Gastroesophageal sphincter (tissue), 3 donors: ENCODE results near the gene MAPK4.

Experiments
- POLR2A ChIP-seq, 2 donors: fragments of 450-650 bp; IDR thresholded peaks; one replicate each; pipeline ENCODE4 v1.6.1; 2017; ENCODE audit warnings: antibody characterized with exemption in 2 of 2, mild to moderate bottlenecking in 2 of 2, moderate library complexity in 1 of 2
- POLR2AphosphoS5 ChIP-seq: sonication (generic); formaldehyde crosslinking; IDR thresholded peaks from one replicate; pipeline ENCODE4 v1.6.1; 2017; ENCODE audit warnings: antibody characterized with exemption
- TF ChIP-seq, protein P1 (sequence below), 4 experiments: fragments of 200-600 bp in 2 of 4; fragments of 450-650 bp in 2 of 4; sonication (generic) in 1 of 4; IDR thresholded peaks; one replicate each; pipeline ENCODE4 v1.5.1; 2017 to 2019; ENCODE audit warnings: antibody characterized with exemption in 4 of 4, mild to moderate bottlenecking in 2 of 4, moderate library complexity in 2 of 4

DNA sequence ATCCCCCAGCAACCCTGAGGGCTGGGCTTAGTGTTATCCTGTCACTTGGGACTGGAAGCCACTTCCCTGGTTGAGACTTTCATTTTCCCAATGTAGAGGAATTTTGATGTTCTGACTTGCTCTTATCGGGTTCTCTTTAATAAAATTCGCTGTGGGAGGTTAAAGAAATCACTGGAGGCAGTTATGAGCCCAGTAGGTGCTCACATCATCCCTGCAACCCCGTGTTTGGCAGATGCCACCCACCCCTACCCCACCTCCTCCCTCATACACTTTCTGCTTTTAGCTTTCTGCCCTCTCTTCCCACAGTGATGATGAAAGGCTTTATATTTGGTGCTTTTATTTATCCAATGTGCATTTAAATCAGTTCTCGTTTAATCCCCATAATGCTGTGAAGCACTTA, 106.6 kb downstream of the MAPK4 start:
- TF ChIP-seq, protein P1, sequence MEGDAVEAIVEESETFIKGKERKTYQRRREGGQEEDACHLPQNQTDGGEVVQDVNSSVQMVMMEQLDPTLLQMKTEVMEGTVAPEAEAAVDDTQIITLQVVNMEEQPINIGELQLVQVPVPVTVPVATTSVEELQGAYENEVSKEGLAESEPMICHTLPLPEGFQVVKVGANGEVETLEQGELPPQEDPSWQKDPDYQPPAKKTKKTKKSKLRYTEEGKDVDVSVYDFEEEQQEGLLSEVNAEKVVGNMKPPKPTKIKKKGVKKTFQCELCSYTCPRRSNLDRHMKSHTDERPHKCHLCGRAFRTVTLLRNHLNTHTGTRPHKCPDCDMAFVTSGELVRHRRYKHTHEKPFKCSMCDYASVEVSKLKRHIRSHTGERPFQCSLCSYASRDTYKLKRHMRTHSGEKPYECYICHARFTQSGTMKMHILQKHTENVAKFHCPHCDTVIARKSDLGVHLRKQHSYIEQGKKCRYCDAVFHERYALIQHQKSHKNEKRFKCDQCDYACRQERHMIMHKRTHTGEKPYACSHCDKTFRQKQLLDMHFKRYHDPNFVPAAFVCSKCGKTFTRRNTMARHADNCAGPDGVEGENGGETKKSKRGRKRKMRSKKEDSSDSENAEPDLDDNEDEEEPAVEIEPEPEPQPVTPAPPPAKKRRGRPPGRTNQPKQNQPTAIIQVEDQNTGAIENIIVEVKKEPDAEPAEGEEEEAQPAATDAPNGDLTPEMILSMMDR (IDR thresholded peaks at IDR 0.05) = no peak
- TF ChIP-seq POLR2AphosphoS5 (no peak), POLR2A (IDR thresholded peaks at IDR 0.05) (no peak)
